ENCODE data around the gene PARK7.
"Not testable (repeated sequence)": the region's sequence is repeated elsewhere in the genome, so short reads cannot be mapped to it uniquely, and the experiment has no call there.

- not testable (repeated sequence) for TF ChIP-seq POLR2AphosphoS5 (IDR thresholded peaks at IDR 0.05; ENCODE audit: low read depth, low read length); SIN3A (IDR thresholded peaks at IDR 0.05; ENCODE audit: low read depth); SP1 (IDR thresholded peaks at IDR 0.05; ENCODE audit: low read depth); ZNF274 (IDR thresholded peaks at IDR 0.05; ENCODE audit: low read depth, low read length); ATF3 (IDR thresholded peaks at IDR 0.05); CTCF (IDR thresholded peaks at IDR 0.05 in 2 of 3, conservative IDR thresholded peaks at IDR 0.05 in 1 of 3; ENCODE audit: borderline replicate concordance in 1 of 3, insufficient read depth in 1 of 3, low read depth in 2 of 3, low read length in 2 of 3); MAX (IDR thresholded peaks at IDR 0.05)
Observed at GRCh38 chr1:7927061-7927460, 34.5 kb upstream of the PARK7 start.
